Activated CD4-positive, alpha-beta T cell treated with anti-CD3 and anti-CD28 coated beads for 1 hour (primary cell): ENCODE data around the gene SEC14L1.
"Not testable (repeated sequence)": the region's sequence is repeated elsewhere in the genome, so short reads cannot be mapped to it uniquely, and the experiment has no call there.

Experiments
- DNase-seq: peaks from one replicate; pipeline ENCODE4 v3.0.0-alpha.2; 2020

Gene SEC14L1

GRCh38 chr17:77245162-77245926 is 104.6 kb downstream of the SEC14L1 start:
- no peak for DNase-seq

GRCh38 chr17:77246110-77247047 is 105.6 kb downstream of the SEC14L1 start:
- peak; percentile 10 for DNase-seq

GRCh38 chr17:77247048-77247541 is 106.3 kb downstream of the SEC14L1 start:
- DNase-seq, result peak; percentile 77

- DNase-seq, result no peak
Observed at GRCh38 chr17:77247609-77248008, 106.8 kb downstream of the SEC14L1 start.

- no peak for DNase-seq
Observed at GRCh38 chr17:77248216-77249114, 107.7 kb downstream of the SEC14L1 start.

GRCh38 chr17:77251622-77252183 is 110.9 kb downstream of the SEC14L1 start:
- DNase-seq, result no peak

GRCh38 chr17:77252306-77252705 is 111.5 kb downstream of the SEC14L1 start:
- not testable (repeated sequence) for DNase-seq

- no peak for DNase-seq
Observed at GRCh38 chr17:77253611-77254051, 112.9 kb downstream of the SEC14L1 start.

GRCh38 chr17:77254951-77255825 is 114.4 kb downstream of the SEC14L1 start:
- DNase-seq, result no peak

- DNase-seq, result not testable (repeated sequence)
Observed at GRCh38 chr17:77255970-77256369, 115.2 kb downstream of the SEC14L1 start.

- DNase-seq, result no peak
Observed at GRCh38 chr17:77256710-77257109, 115.9 kb downstream of the SEC14L1 start.

- no peak for DNase-seq
Observed at GRCh38 chr17:77257169-77257568, 116.4 kb downstream of the SEC14L1 start.

- no peak for DNase-seq
Observed at GRCh38 chr17:77257596-77258458, 117.1 kb downstream of the SEC14L1 start.

GRCh38 chr17:77258638-77259037 is 117.9 kb downstream of the SEC14L1 start:
- no peak for DNase-seq

- no peak for DNase-seq
Observed at GRCh38 chr17:77264617-77265230, 124.0 kb downstream of the SEC14L1 start.

- DNase-seq, result no peak
Observed at GRCh38 chr17:77266213-77266612, 125.4 kb downstream of the SEC14L1 start.
